Activated T-cell treated with anti-CD3 and anti-CD28 coated beads, Interleukin-2, amount 50 U/mL, for 1 hour (primary cell): Measurements from ENCODE around the gene TRABD.
"Not testable (repeated sequence)": the region's sequence is repeated elsewhere in the genome, so short reads cannot be mapped to it uniquely, and the experiment has no call there.

Experiments used
- DNase-seq: peaks from one replicate; pipeline ENCODE4 v3.0.0-alpha.2; 2020

The TRABD gene

DNA sequence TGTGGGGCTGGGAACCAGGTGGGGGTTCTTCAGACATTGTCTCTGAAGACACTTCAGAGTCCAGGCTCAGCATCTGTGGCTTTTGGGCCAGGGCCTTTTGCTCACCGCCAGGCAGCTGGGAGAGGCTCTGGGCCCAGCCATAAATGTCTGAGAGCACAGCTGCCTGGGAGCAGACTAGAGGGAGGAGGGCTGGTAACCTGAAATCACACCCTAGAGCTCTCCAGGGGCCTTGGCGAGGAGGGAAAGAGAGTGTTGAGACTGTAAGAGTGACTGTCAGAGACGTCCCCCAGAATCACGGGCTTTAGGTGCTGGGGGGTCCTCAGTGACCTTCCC lies 4.1 kb downstream of the TRABD start:
- no peak for DNase-seq

GRCh38 chr22:50190182-50190940 lies 4.6 kb downstream of the TRABD start:
- DNase-seq, result peak; percentile 88

DNA sequence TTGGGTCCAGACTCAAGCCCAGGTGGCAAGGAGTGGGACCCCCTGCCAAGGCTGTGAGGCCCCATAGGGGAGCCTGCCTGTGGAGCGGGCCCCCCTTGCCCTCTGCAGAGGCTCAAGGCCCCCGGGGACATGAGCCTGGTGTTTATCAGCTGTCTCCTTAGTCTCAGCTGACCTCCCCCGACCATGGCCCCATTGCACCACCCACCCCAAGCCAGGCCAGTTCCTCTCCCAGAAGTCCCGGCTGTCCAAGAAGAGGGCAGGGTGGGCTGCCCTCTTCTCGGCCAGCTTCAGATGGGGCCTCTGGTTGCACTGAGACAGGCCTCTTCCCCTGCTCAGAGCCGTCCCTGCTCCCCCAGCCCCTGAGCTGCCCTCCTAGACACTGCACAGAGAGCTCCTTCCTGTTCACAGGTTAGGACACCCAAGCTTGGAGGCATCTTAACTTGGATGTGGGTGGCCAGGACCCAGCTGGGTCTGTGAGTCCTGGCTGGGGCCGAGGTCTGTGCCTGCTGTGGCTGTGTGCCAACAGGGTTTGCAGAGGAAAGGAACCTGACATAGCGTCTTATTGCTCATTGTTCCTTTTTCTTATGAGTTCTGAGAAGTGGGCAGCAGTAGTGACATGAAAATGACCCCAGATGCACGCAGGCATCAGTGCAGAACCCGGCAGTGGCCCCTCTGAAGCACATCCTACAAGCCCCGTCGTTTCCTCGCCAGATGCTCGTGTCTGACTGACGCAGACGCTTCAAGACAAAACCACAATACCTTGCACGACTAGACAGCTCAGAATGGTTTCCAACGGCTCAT lies 5.4 kb downstream of the TRABD start:
- peak; percentile 81 for DNase-seq

GRCh38 chr22:50192436-50193204 lies 6.9 kb downstream of the TRABD start:
- peak; percentile 71 for DNase-seq

DNA sequence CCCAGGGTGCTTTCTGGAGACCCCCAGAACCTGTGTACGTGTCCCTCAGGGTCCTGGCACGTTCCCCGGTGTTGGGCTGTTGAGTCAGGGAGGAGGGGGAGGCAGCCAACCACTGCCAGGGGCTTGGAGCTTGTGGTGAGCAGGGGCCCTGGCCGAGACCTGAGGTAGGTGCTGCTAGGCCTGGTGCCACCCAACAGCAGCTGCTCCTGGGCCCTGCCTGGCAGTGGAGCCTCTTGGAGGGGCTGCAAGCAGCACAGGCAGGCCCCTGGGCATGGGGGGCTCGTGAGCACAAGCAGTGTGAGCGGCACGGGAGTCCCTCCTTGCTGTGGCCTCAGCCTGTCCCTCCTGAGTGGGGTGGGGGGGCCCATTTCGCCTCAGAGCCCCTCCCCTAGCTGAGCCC lies 7.9 kb downstream of the TRABD start:
- no peak for DNase-seq

DNA sequence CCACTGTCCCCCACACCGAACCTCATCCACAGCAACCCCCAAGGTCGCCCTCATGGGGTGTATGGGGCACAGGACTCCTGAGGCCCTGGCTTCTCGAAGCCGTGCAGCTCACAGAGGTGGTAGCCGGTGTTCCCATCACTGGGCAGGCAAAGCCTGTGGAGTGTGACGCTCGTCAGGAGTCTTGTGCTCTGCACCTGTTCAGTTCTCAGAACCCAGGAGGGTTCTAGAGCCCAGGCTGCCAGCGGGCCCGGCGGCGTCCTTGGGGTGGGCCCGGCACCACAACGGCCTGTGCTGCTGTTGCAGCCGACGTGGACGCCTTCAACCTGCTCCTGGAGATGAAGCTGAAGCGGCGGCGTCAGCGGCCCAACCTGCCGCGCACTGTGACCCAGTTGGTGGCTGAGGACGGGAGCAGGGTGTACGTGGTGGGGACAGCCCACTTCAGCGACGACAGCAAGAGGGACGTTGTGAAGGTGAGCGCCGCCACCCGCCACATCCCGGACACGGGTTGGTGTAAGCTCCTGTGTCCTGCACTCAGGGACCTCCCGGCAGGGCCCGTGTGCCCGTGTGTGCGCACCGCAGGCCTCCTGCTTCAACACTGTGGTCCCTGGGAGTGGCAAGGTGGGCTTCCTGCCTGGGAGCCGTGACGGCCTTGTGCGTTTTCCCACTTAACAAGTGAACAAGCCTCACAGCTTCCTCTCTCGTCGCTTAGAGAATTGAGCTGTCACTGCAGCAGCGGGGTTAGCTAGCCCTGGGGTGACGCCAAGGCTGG lies 8.5 kb downstream of the TRABD start:
- no peak for DNase-seq

GRCh38 chr22:50196256-50196655 lies 10.5 kb downstream of the TRABD start:
- DNase-seq, result no peak

DNA sequence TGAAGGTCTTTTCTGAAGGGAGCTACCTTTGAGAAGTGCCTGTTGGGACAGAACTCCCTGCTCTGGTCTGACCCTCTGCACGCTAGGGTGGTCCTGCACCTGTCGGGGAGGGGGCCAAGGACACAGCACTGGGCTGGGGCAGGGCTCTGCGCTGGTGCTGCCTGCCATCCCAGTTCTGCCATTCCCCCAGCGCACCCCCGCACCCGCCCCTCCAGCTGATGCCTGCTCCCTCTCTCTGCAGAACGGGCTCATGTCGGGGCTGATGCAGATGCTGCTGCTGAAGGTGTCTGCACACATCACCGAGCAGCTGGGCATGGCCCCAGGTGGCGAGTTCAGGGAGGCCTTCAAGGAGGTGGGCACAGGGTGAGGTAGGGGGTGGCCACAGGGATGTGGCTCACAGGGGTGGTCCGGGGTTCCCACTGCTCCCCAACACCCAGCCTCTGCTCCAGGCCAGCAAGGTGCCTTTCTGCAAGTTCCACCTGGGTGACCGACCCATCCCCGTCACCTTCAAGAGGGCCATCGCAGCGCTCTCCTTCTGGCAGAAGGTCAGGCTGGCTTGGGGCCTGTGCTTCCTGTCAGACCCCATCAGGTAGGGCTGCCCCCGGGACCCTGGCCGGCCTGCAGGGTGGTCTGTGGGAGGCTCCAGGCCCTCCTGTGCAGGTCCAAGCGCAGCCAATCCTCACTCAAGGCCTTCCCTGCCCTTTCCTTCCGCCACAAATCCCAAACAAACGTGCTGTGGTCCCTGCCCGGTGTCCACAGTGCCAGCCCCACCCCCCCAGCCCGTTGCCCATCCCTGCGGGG lies 11.5 kb downstream of the TRABD start:
- DNase-seq, result no peak

DNA sequence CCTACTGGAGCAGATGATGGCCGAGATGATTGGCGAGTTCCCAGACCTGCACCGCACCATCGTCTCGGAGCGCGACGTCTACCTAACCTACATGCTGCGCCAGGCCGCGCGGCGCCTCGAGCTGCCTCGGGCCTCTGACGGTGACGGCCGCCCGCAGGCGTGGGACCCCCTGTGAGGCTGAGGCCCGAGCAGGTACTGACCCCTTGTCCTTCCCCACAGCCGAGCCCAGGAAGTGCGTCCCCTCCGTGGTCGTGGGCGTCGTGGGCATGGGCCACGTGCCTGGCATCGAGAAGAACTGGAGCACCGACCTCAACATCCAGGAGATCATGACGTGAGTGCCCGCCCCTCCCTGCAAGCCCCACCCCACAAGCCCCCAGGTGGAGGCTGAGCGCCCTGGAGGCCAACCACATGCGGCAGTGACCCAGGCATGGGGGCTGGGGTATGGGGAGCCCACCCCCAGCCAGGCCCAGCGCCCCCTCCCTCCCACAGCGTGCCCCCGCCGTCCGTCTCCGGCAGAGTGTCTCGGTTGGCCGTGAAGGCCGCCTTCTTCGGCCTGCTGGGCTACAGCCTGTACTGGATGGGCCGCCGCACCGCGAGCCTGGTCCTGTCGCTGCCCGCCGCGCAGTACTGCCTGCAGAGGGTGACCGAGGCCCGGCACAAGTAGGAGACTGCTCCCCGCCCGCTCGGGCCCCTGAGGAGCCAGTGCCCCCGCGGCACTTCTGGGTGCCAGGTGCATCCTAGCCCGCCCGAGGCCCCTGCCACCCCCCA lies 12.3 kb downstream of the TRABD start:
- DNase-seq, result no peak

- DNase-seq, result no peak
Measured at GRCh38 chr22:50198624-50199017, 12.9 kb downstream of the TRABD start.

- DNase-seq, result no peak
Measured at GRCh38 chr22:50199251-50199721, 13.6 kb downstream of the TRABD start.

DNA sequence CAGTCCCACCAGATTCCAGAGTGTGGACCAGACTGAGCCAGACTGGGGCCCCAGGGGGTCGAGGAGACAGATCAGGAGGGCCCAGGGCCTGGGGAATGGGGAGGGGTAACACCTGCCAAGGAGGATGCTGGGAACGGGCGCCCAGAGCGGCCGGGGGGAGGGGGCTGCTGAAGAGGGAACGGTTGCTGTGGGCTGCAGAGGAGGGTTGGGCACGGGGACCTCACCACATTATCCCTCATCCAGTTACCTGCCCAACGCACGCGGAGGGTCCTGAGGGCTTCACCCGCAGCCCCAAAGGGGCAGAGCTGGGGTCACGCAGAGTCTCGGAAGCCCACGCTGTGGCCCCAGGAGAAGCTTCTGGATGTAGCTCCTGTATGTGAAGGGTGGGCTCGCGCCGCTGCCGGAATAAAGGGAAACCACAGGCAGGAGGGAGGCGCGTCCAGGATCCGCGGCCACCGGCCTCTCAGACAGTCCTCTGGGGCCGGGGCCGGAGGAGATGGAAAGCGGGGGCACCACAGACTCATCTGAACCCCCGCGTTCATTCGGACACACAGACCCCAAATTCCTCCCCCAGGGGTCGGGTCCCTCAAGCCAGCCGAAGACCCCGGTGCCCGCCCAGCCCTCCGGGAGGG lies 14.2 kb downstream of the TRABD start:
- no peak for DNase-seq

DNA sequence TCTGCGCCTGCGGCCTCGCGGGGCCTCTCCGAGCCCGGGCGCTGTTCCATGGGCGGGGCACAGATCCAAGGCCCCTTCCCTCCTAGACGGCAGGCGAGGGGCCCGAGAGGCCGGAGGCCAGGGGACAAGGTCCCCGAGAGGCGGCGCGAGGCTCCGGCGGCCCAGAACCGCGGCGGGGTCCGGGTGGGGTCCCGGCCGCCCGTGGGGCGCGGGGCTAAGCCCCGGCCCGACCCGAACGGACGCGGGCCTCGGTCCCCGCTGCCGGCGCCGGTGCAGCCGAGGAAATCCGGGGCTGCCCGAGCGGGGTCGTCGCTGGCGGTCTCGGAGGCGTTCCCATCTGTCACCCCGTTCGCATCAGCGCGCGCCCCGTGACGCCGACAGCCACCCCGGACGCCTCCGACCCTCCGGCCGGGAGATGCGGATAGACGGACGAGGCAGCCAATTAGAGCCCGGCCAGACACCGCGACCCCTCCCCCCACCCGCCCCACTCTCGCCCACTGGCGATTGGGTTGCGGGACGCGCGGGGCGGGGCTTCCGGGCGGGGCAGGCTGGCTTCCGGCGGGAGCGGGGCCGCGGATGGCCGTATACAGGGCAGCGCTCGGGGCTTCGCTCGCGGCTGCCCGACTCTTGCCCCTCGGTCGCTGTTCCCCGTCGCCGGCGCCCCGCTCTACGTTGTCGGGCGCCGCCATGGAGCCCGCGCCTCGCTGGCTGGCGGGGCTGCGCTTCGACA lies 14.9 kb downstream of the TRABD start, which contains the start of gene SELENOO:
TSS of gene SELENOO (plus strand) at position 551 of the 730 bp plus-strand sequence. CDS start at position 577, 26 bp downstream.
- DNase-seq, result peak; percentile 90

DNA sequence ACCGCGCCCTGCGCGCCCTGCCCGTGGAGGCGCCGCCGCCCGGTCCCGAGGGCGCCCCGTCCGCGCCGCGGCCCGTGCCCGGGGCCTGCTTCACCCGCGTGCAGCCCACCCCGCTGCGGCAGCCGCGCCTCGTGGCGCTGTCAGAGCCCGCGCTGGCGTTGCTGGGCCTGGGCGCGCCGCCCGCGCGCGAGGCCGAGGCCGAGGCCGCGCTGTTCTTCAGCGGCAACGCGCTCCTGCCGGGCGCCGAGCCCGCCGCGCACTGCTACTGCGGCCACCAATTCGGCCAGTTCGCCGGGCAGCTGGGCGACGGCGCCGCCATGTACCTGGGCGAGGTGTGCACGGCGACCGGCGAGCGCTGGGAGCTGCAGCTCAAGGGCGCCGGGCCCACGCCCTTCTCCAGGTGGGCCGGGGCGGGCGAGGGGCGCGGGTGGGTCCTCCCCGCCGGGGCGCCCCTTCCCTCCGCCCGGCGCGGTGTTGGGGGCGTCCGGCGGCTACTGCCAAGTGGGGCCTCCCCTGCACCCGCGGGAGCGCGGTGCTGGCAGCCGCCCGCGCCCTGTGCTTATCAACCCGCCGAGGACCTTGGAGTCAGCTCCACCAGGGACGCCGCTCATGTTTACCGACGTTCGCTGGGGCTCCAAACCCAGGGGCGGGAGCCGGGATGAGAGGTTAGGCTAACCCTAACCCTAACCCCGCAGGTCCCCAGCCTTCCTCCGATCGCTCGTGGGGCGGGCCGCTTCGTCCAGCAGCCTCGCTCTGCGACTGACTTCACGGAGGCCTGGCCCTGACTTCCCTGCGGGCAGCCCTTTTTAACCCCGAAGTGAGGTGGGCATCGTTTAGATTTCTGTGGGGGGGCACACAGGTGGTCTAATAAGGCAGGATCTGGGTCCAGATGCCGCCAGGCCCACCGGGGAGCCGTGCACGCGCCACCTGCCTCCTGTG lies 15.7 kb downstream of the TRABD start:
- no peak for DNase-seq

DNA sequence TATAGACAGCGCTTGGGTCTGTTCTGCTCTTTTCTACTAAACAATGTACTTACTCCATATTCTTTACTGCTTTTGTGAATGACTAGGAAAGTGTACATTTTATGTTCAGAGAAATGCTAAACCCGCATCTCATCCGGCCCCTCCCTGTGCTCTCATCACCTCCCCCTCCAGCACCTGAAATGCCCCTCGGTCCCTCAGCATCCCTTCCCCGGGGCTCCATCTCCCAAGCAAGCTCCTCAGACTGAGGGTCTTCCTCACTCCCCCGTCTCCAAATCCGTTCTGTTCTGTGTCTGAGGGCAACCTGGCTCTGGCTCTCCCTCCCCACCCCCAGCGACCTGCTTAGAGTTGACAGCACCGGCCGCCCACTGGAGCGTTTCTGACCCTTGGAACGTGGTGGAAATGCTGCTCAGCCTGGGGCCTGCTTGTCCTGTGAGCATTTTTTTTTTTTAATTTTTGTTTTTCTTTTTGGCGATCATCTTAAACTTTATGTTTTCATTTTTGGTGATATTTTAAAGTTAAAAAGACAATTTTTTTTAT lies 16.5 kb downstream of the TRABD start:
- DNase-seq, result no peak

DNA sequence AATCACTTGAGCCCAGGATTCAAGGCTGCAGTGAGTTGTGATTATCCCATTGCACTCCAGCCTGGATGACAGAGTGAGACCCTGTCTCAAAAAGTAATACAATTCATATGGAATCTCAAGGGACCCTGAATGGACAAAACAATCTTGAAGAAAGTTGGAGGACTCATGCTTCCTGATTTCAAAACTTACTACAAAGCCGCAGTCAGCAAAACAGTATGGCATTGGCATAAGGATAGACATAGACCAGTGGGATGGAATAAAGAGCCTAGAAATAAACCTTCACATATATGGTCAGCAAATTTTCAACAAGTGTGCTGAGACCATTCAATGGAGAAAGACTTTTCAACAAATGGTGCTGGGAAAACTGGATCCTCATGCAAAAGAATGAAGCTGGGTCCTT lies 17.6 kb downstream of the TRABD start:
- no peak for DNase-seq

GRCh38 chr22:50204571-50204970 lies 18.9 kb downstream of the TRABD start:
- no peak for DNase-seq

DNA sequence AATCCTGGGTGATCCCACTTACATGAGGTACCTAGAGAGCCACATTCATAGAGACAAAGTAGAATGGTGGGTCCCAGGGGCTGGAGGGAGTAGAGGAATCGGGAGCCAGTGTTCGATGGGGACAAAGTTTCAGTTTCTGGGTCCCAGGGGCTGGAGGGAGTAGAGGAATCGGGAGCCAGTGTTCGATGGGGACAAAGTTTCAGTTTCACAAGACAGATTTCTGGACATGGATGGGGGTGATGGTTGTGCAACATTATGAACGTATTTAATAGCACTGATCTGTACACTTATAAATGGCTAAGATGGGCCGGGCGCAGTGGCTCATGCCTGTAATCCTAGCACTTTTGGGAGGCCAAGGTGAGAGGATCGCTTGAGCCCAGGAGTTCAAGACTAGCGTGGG lies 19.3 kb downstream of the TRABD start:
- DNase-seq, result not testable (repeated sequence)
